ENCODE data around the gene LPCAT2. TPM values are rescaled to one million over a fixed set of nuclear protein-coding genes. Genes with fewer than 3 reads are reported as not detected.

The LPCAT2 gene
- total and polyA plus RNA-seq, 2 of the 13 experiments (the other 11 are each of a cell fraction or from before 2014, with no cell fraction given), result 9.9 to 17.6 TPM

- TF ChIP-seq, protein P1, sequence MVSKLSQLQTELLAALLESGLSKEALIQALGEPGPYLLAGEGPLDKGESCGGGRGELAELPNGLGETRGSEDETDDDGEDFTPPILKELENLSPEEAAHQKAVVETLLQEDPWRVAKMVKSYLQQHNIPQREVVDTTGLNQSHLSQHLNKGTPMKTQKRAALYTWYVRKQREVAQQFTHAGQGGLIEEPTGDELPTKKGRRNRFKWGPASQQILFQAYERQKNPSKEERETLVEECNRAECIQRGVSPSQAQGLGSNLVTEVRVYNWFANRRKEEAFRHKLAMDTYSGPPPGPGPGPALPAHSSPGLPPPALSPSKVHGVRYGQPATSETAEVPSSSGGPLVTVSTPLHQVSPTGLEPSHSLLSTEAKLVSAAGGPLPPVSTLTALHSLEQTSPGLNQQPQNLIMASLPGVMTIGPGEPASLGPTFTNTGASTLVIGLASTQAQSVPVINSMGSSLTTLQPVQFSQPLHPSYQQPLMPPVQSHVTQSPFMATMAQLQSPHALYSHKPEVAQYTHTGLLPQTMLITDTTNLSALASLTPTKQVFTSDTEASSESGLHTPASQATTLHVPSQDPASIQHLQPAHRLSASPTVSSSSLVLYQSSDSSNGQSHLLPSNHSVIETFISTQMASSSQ (IDR thresholded peaks at IDR 0.05; ENCODE audit: low read depth), result no peak
- TF ChIP-seq, protein P1 (CRISPR knock-in tag; IDR thresholded peaks at IDR 0.05; ENCODE audit: borderline replicate concordance), result no peak; the same call in 1 of the 2 replicates
- no peak for TF ChIP-seq BRF2 (CRISPR knock-in tag; IDR thresholded peaks at IDR 0.05)
- no peak for TF ChIP-seq ZSCAN30 (CRISPR knock-in tag; IDR thresholded peaks at IDR 0.05)
- no peak for TF ChIP-seq ZKSCAN5 (CRISPR knock-in tag; IDR thresholded peaks at IDR 0.05)
- TF ChIP-seq KLF12 (CRISPR knock-in tag; IDR thresholded peaks at IDR 0.05; ENCODE audit: borderline replicate concordance), result no peak
- no peak for TF ChIP-seq SETDB1 (CRISPR knock-in tag; IDR thresholded peaks at IDR 0.05; ENCODE audit: borderline replicate concordance)
- no peak for TF ChIP-seq SRF (IDR thresholded peaks at IDR 0.05; ENCODE audit: low read depth, low read length)
- 0 out of 2 replicates have a peak, but pooled peaks have one; percentile 40 for TF ChIP-seq ZNF891 (CRISPR knock-in tag; IDR thresholded peaks at IDR 0.05)
- no peak for TF ChIP-seq CHCHD3 (CRISPR knock-in tag; IDR thresholded peaks at IDR 0.05)
- no peak for TF ChIP-seq PAX8 (CRISPR knock-in tag; IDR thresholded peaks at IDR 0.05; ENCODE audit: borderline replicate concordance)
- TF ChIP-seq ZNF446 (CRISPR knock-in tag; IDR thresholded peaks at IDR 0.05), result no peak
- peak; percentile 42; the same call in 1 of the 2 replicates for TF ChIP-seq KAT8 (CRISPR knock-in tag; IDR thresholded peaks at IDR 0.05)
- no peak for TF ChIP-seq CREB1 (IDR thresholded peaks at IDR 0.05)
- TF ChIP-seq CREB1 (CRISPR knock-in tag; IDR thresholded peaks at IDR 0.05), result no peak
- TF ChIP-seq ZNF282 (IDR thresholded peaks at IDR 0.05; ENCODE audit: partially characterized antibody), result no peak
- no peak for TF ChIP-seq ZNF790 (CRISPR knock-in tag; IDR thresholded peaks at IDR 0.05; ENCODE audit: borderline replicate concordance)
- 0 out of 2 replicates have a peak, but pooled peaks have one; percentile 41 for TF ChIP-seq ZNF225 (CRISPR knock-in tag; IDR thresholded peaks at IDR 0.05)
- no peak for TF ChIP-seq RBFOX2 (IDR thresholded peaks at IDR 0.05; ENCODE audit: low read depth, low read length)
- TF ChIP-seq TCF7 (IDR thresholded peaks at IDR 0.05; ENCODE audit: low read depth), result peak; percentile 19; the same call in 1 of the 2 replicates
- no peak for TF ChIP-seq ZFP41 (CRISPR knock-in tag; IDR thresholded peaks at IDR 0.05; ENCODE audit: borderline replicate concordance)
- no peak for TF ChIP-seq PPARG (CRISPR knock-in tag; conservative IDR thresholded peaks at IDR 0.05)
- TF ChIP-seq KDM5A (IDR thresholded peaks at IDR 0.05; ENCODE audit: borderline replicate concordance, low read length), result no peak
- no peak for TF ChIP-seq ZNF362 (CRISPR knock-in tag; IDR thresholded peaks at IDR 0.05; ENCODE audit: borderline replicate concordance)
- no peak for TF ChIP-seq POGZ (CRISPR knock-in tag; IDR thresholded peaks at IDR 0.05)
- no peak for TF ChIP-seq KDM3A (CRISPR knock-in tag; IDR thresholded peaks at IDR 0.05; ENCODE audit: low read depth)
- TF ChIP-seq FIP1L1 (IDR thresholded peaks at IDR 0.05; ENCODE audit: borderline replicate concordance, insufficient read depth, low read depth, low read length), result no peak
These were observed 6.0 kb upstream of the LPCAT2 start (continued) for GRCh38 chr16:55502801-55503366.

Measured in HepG2 (cell line).